Activated CD8-positive, alpha-beta T cell treated with anti-CD3 and anti-CD28 coated beads for 36 hours (primary cell): ENCODE data around the gene LSM14A. TPM values are rescaled to one million over a fixed set of nuclear protein-coding genes. Genes with fewer than 3 reads are reported as not detected.

ENCODE experiments used
- ATAC-seq: fragments of 200-7000 bp; cut with Tn5 transposase; one replicate; pipeline ENCODE4 v1.10.0; 2021; ENCODE audit warnings: mild to moderate bottlenecking, moderate library complexity
- CTCF ChIA-PET: fragments of 350-600 bp; sonication (Branson Sonifier 250); formaldehyde crosslinking; loops from one replicate; lab custom pipeline; 2021; ENCODE audit warnings: antibody characterized with exemption; lab: Charles Lee
- POLR2A ChIA-PET: fragments of 350-600 bp; sonication (Branson Sonifier 250); formaldehyde crosslinking; loops from one replicate; lab custom pipeline; 2021; ENCODE audit warnings: antibody characterized with exemption; lab: Charles Lee
- DNase-seq: peaks from one replicate; pipeline ENCODE4 v3.0.0-alpha.2; 2020
- H3K27ac Mint-ChIP-seq: one replicate; pipeline ENCODE4 v1.8.0; 2021; ENCODE audit warnings: mild to moderate bottlenecking, mixed read lengths
- H3K27me3 Mint-ChIP-seq: one replicate; pipeline ENCODE4 v1.8.0; 2021; ENCODE audit warnings: mixed read lengths
- H3K36me3 Mint-ChIP-seq: one replicate; pipeline ENCODE4 v1.8.0; 2021; ENCODE audit warnings: low read depth, mixed read lengths
- H3K4me1 Mint-ChIP-seq: one replicate; pipeline ENCODE4 v1.8.0; 2021; ENCODE audit warnings: low read depth, mixed read lengths
- H3K4me3 Mint-ChIP-seq: one replicate; pipeline ENCODE4 v1.8.0; 2021; ENCODE audit warnings: mild to moderate bottlenecking, moderate library complexity, mixed read lengths
- H3K9me3 Mint-ChIP-seq: one replicate; pipeline ENCODE4 v1.8.0; 2021; ENCODE audit warnings: mixed read lengths
- intact Hi-C: fragments of 100-400 bp; cut with micrococcal nuclease; formaldehyde crosslinking; loops from one replicate; pipeline ENCODE4 v1.10.0; 2022
- total RNA-seq, 2 experiments: library from RNA; stranded (reverse); gene quantifications; one replicate each; pipeline ENCODE4 v1.2.3, GENCODE V29; 2021
- TF ChIP-seq, protein P1 (sequence below): fragments of 200-600 bp; IDR thresholded peaks from one replicate; pipeline ENCODE4 v1.8.0; 2022; ENCODE audit warnings: antibody characterized with exemption, mild to moderate bottlenecking

The LSM14A gene
- total RNA-seq, 2 experiments from 2014 or later: 98.6 to 99.3 TPM

DNA sequence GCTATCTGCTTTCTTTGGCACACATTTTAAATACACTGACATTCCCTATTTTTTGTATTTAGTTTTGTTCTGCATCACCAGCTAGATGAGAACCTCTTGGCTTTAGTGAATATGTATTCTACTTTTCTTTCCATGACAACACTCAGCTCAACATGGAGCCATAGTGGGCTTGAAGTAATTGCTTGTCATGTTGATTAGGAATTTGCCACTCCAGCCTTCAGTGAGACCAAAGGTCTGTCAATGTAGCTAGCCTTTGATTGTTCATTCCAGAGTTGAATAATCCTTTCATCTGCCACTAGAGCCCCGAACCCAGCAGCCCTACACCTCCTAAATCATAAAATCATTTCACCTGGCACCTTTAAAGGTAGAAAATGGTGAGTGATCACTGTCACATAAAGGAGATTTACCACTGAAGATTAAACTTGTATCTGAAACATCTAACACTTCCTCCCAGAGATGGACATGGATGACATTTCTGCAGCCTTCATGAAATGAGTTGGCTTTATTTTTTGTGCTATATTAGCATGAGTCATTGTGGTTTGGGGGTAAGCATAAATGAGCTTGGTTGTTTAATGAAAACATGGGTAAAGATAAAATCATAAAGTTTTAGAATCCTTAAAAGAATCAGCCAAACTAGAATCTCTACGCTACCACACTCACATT is 52.8 kb downstream of the LSM14A start:
- POLR2A ChIA-PET: interaction anchor here (1.1 to 2.0 kb wide), 4 partner anchors 12 to 128 kb away, joined by 3 to 6 read pairs (median 4); no protein-coding TSS in a partner anchor
- ATAC-seq (peak; percentile 32), DNase-seq (no peak)
- no peak overlapping the region for H3K4me3 Mint-ChIP-seq
- H3K27ac Mint-ChIP-seq: peak overlapping the region; percentile 60
- intact Hi-C loops: loop anchor here (5.0 to 10.0 kb wide), 2 partner anchors 53 to 120 kb away; partner anchors contain the start of gene LSM14A
- H3K9me3 Mint-ChIP-seq: no peaks in the 10 kb centered on the region
- CTCF ChIA-PET: interaction anchor here (0.7 to 1.3 kb wide), 6 partner anchors 9 to 121 kb away, joined by 3 read pairs; no protein-coding TSS in a partner anchor
- H3K4me1 Mint-ChIP-seq: peaks cover 37% of the 10 kb centered on the region
- TF ChIP-seq, protein P1, sequence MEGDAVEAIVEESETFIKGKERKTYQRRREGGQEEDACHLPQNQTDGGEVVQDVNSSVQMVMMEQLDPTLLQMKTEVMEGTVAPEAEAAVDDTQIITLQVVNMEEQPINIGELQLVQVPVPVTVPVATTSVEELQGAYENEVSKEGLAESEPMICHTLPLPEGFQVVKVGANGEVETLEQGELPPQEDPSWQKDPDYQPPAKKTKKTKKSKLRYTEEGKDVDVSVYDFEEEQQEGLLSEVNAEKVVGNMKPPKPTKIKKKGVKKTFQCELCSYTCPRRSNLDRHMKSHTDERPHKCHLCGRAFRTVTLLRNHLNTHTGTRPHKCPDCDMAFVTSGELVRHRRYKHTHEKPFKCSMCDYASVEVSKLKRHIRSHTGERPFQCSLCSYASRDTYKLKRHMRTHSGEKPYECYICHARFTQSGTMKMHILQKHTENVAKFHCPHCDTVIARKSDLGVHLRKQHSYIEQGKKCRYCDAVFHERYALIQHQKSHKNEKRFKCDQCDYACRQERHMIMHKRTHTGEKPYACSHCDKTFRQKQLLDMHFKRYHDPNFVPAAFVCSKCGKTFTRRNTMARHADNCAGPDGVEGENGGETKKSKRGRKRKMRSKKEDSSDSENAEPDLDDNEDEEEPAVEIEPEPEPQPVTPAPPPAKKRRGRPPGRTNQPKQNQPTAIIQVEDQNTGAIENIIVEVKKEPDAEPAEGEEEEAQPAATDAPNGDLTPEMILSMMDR: no peak
- H3K36me3 Mint-ChIP-seq: peaks cover 63% of the 10 kb centered on the region
- H3K27me3 Mint-ChIP-seq: no peaks in the 10 kb centered on the region

DNA sequence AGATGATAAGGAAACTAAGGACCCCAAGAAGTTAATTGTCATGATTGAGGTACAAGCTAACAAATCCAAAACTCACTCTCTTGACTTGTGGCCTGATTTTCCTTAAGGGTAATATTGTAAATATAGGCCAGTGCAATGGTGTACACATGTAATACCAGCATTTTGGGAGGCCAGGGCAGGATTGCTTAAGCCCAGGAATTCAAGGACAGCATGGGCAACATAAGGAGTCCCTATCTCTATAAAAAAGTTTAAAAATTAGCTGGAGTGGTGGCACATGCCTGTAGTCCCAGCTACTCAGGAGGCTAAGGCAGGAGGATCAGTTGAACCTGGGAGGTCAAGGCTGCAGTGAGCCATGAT is 53.3 kb downstream of the LSM14A start:
- TF ChIP-seq, protein P1: no peak
- Mint-ChIP-seq H3K27me3 (no peaks in the 10 kb centered on the region), H3K9me3 (no peaks in the 10 kb centered on the region), H3K27ac (peak overlapping the region; percentile 60), H3K36me3 (peaks cover 58% of the 10 kb centered on the region), H3K4me3 (no peak overlapping the region), H3K4me1 (peaks cover 33% of the 10 kb centered on the region)
- POLR2A ChIA-PET: interaction anchor here (1.0 to 2.0 kb wide), 5 partner anchors 11 to 128 kb away, joined by 3 to 6 read pairs (median 3); no protein-coding TSS in a partner anchor
- intact Hi-C loops: loop anchor here (10.0 kb wide), 1 partner anchor 119 kb away; no protein-coding TSS in a partner anchor
- DNase-seq (no peak), ATAC-seq (peak; percentile 7)
- CTCF ChIA-PET: interaction anchor here (0.7 to 1.3 kb wide), 6 partner anchors 8 to 121 kb away, joined by 3 read pairs; no protein-coding TSS in a partner anchor

DNA sequence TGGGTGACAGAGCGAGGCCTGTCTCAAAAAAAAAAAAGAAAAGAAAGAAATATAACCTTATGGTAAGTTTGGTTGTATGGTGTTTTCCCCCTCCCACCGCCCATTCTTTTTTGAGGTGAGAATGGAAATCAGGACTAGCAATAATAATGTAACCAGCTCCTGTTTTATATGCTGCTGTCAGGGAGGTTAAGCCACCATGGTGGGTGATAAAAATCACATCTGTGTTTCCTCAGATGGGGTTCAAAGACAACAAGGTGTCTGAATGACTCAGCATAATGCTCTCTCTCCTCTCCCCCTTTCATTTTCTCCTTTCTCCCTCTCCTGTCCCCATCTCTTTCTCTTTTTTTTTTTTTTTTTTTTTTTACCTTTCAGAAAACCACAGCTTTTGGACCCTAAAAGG is 53.7 kb downstream of the LSM14A start:
- intact Hi-C loops: loop anchor here (10.0 kb wide), 1 partner anchor 119 kb away; no protein-coding TSS in a partner anchor
- H3K36me3 Mint-ChIP-seq: peaks cover 56% of the 10 kb centered on the region

DNA sequence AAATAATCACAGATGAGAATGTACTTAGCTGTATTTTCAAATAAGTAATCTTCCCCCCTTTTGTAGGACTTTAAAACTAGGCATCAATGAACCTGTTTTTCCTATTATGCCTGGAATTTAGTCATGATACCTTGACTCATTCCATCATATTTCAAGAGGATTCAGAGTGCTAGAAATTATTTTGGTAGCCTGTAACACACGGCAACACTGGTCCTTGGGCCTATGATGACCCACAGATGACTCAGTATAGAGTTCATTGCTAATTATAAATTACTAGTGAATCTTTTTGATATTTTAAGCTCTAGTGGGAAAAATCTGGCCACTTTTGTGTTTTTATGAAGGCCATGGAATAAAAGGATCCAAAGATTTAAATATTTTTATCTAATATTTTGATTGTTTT is 56.0 kb downstream of the LSM14A start:
- Mint-ChIP-seq H3K27me3 (no peaks in the 10 kb centered on the region), H3K27ac (peak overlapping the region; percentile 9), H3K9me3 (no peaks in the 10 kb centered on the region), H3K4me3 (no peak overlapping the region), H3K4me1 (peaks cover 47% of the 10 kb centered on the region), H3K36me3 (peaks cover 43% of the 10 kb centered on the region)
- no peak for ATAC-seq
- intact Hi-C loops: loop anchor here (10.0 kb wide), 1 partner anchor 116 kb away; no protein-coding TSS in a partner anchor
- TF ChIP-seq, protein P1: no peak
- DNase-seq: no peak
- ChIA-PET POLR2A (interaction anchor here (0.6 kb wide), 1 partner anchor 47 kb away, joined by 5 read pairs; no protein-coding TSS in a partner anchor), CTCF (interaction anchor here (2.0 kb wide), 1 partner anchor 118 kb away, joined by 5 read pairs; no protein-coding TSS in a partner anchor)

More for the DNA sequence above, 53.7 kb downstream of the LSM14A start:
- POLR2A ChIA-PET: interaction anchor here (1.0 to 2.0 kb wide), 6 partner anchors 11 to 127 kb away, joined by 3 to 6 read pairs (median 3); no protein-coding TSS in a partner anchor
- Mint-ChIP-seq H3K4me1 (peaks cover 32% of the 10 kb centered on the region), H3K27me3 (no peaks in the 10 kb centered on the region), H3K4me3 (no peak overlapping the region), H3K9me3 (no peaks in the 10 kb centered on the region), H3K27ac (peak overlapping the region; percentile 60)
- TF ChIP-seq, protein P1: no peak
- CTCF ChIA-PET: interaction anchor here (0.7 to 1.0 kb wide), 4 partner anchors 9 to 274 kb away, joined by 3 read pairs; no protein-coding TSS in a partner anchor
- peak; percentile 64 for DNase-seq
- peak; percentile 81 for ATAC-seq
